H9 (cell line): ENCODE results near the gene NR3C2. TPM values are rescaled to one million over a fixed set of nuclear protein-coding genes. Genes with fewer than 3 reads are reported as not detected.

ENCODE experiments used
- DNase-seq: peaks from one replicate; pipeline ENCODE4 v3.0.0-alpha.2; 2017
- H2AFZ ChIP-seq: one replicate; pipeline ENCODE4 v1.6.1; 2013; ENCODE audit warnings: mild to moderate bottlenecking, low read length, control low read depth, moderate library complexity
- H2AK5ac ChIP-seq: 2 replicates; pipeline ENCODE4 v1.6.1; 2013; ENCODE audit warnings: low read length, control low read depth, mixed read lengths; ENCODE audit not compliant: insufficient read length
- H2BK120ac ChIP-seq: one replicate; pipeline ENCODE4 v1.6.1; 2013; ENCODE audit warnings: low read depth, mild to moderate bottlenecking, low read length, control low read depth, inconsistent platforms; ENCODE audit not compliant: poor library complexity, severe bottlenecking
- H2BK12ac ChIP-seq: 2 replicates; pipeline ENCODE4 v1.6.1; 2013; ENCODE audit warnings: low read length, control low read depth, mixed read lengths, low read depth; ENCODE audit not compliant: insufficient read length
- H2BK15ac ChIP-seq: 2 replicates; pipeline ENCODE4 v1.6.1; 2013; ENCODE audit warnings: low read depth, low read length, control low read depth
- H2BK20ac ChIP-seq: one replicate; pipeline ENCODE4 v1.6.1; 2013; ENCODE audit warnings: low read depth, mild to moderate bottlenecking, low read length, control low read depth, inconsistent platforms; ENCODE audit not compliant: poor library complexity, severe bottlenecking
- H2BK5ac ChIP-seq: 2 replicates; pipeline ENCODE4 v1.6.1; 2013; ENCODE audit warnings: low read length, control low read depth, mixed read lengths; ENCODE audit not compliant: insufficient read length
- H3K14ac ChIP-seq: 2 replicates; pipeline ENCODE4 v1.6.1; 2013; ENCODE audit warnings: low read length, control low read depth; ENCODE audit not compliant: insufficient read depth
- H3K18ac ChIP-seq: 2 replicates; pipeline ENCODE4 v1.6.1; 2013; ENCODE audit warnings: low read depth, mild to moderate bottlenecking, mixed read lengths, low read length, control low read depth; ENCODE audit not compliant: insufficient read length
- H3K23ac ChIP-seq: 2 replicates; pipeline ENCODE4 v1.6.1; 2013; ENCODE audit warnings: low read length, control low read depth, mixed read lengths, low read depth; ENCODE audit not compliant: insufficient read length
- H3K23me2 ChIP-seq: 2 replicates; pipeline ENCODE4 v1.6.1; 2013; ENCODE audit warnings: low read depth, mild to moderate bottlenecking, mixed read lengths, low read length, control low read depth; ENCODE audit not compliant: insufficient read length, poor library complexity, severe bottlenecking
- H3K27ac ChIP-seq: 2 replicates; pipeline ENCODE4 v1.5.1; 2013; ENCODE audit warnings: low read length, control low read depth, mixed read lengths, low read depth; ENCODE audit not compliant: insufficient read length
- H3K27me3 ChIP-seq: 2 replicates; pipeline ENCODE4 v1.6.1; 2013; ENCODE audit warnings: low read length, control low read depth, inconsistent platforms; ENCODE audit not compliant: insufficient read depth
- H3K4ac ChIP-seq: 2 replicates; pipeline ENCODE4 v1.6.1; 2013; ENCODE audit warnings: low read depth, mild to moderate bottlenecking, control low read depth, inconsistent platforms, low read length, moderate library complexity
- H3K4me1 ChIP-seq: 2 replicates; pipeline ENCODE4 v1.6.1; 2013; ENCODE audit warnings: low read length, control low read depth, inconsistent platforms; ENCODE audit not compliant: insufficient read depth
- H3K4me2 ChIP-seq: 2 replicates; pipeline ENCODE4 v1.6.1; 2013; ENCODE audit warnings: low read length, control low read depth, mixed read lengths; ENCODE audit not compliant: insufficient read length, insufficient read depth
- H3K56ac ChIP-seq: 2 replicates; pipeline ENCODE4 v1.6.1; 2013; ENCODE audit warnings: low read depth, mild to moderate bottlenecking, mixed read lengths, low read length, control low read depth; ENCODE audit not compliant: insufficient read length
- H3K79me1 ChIP-seq: 2 replicates; pipeline ENCODE4 v1.6.1; 2013; ENCODE audit warnings: low read depth, mild to moderate bottlenecking, moderate library complexity, low read length, control low read depth, inconsistent platforms; ENCODE audit not compliant: insufficient read depth, poor library complexity, severe bottlenecking
- H3K79me2 ChIP-seq: 2 replicates; pipeline ENCODE4 v1.6.1; 2013; ENCODE audit warnings: low read length, control low read depth, inconsistent platforms; ENCODE audit not compliant: insufficient read depth
- H3K9ac ChIP-seq: 2 replicates; pipeline ENCODE4 v1.6.1; 2013; ENCODE audit warnings: low read length, control low read depth, mixed read lengths; ENCODE audit not compliant: insufficient read length; ENCODE audit errors: extremely low read depth
- H3K9me3 ChIP-seq: one replicate; pipeline ENCODE4 v1.6.1; 2013; ENCODE audit warnings: low read depth, low read length, inconsistent platforms; ENCODE audit not compliant: control insufficient read depth
- H3T11ph ChIP-seq: one replicate; pipeline ENCODE4 v1.6.1; 2013; ENCODE audit warnings: mild to moderate bottlenecking, low read length, control low read depth, inconsistent platforms
- H4K20me1 ChIP-seq: one replicate; pipeline ENCODE4 v1.6.1; 2013; ENCODE audit not compliant: control insufficient read depth, insufficient read length, insufficient read depth
- H4K5ac ChIP-seq: 2 replicates; pipeline ENCODE4 v1.6.1; 2013; ENCODE audit warnings: low read depth, mild to moderate bottlenecking, mixed read lengths, low read length, control low read depth; ENCODE audit not compliant: insufficient read length
- H4K8ac ChIP-seq: replicated peaks from 2 replicates; pipeline ENCODE4 v1.6.1; 2013; ENCODE audit warnings: low read length, control low read depth, mixed read lengths, low read depth; ENCODE audit not compliant: insufficient read length
- H4K91ac ChIP-seq: 2 replicates; pipeline ENCODE4 v1.6.1; 2013; ENCODE audit warnings: low read depth, mild to moderate bottlenecking, moderate library complexity, mixed read lengths, low read length, control low read depth; ENCODE audit not compliant: insufficient read length
- H3K27ac Mint-ChIP-seq, 3 experiments: 2 replicates in 2 of 3; 3 replicates in 1 of 3; pipeline ENCODE4 v1.8.0; 2020 to 2021; ENCODE audit warnings: mixed read lengths in 3 of 3, mild to moderate bottlenecking in 1 of 3, moderate library complexity in 1 of 3
- H3K27me3 Mint-ChIP-seq: 2 replicates; pipeline ENCODE4 v1.8.0; 2021; ENCODE audit warnings: low read depth, mild to moderate bottlenecking, moderate library complexity, mixed read lengths
- H3K36me3 Mint-ChIP-seq, 3 experiments: 2 replicates in 2 of 3; 3 replicates in 1 of 3; pipeline ENCODE4 v1.8.0; 2020 to 2021; ENCODE audit warnings: low read depth in 3 of 3, mixed read lengths in 3 of 3; ENCODE audit not compliant: insufficient read depth in 1 of 3
- H3K4me1 Mint-ChIP-seq, 2 experiments: 2 replicates each; pipeline ENCODE4 v1.8.0; 2020; ENCODE audit warnings: mixed read lengths in 2 of 2
- H3K4me3 Mint-ChIP-seq, 2 experiments: 2 replicates in 1 of 2; 3 replicates in 1 of 2; pipeline ENCODE4 v1.8.0; 2020 to 2021; ENCODE audit warnings: mild to moderate bottlenecking in 2 of 2, mixed read lengths in 2 of 2, moderate library complexity in 1 of 2
- H3K9me3 Mint-ChIP-seq, 2 experiments: 2 replicates in 1 of 2; 3 replicates in 1 of 2; pipeline ENCODE4 v1.8.0; 2020; ENCODE audit warnings: mild to moderate bottlenecking in 2 of 2, mixed read lengths in 2 of 2, moderate library complexity in 1 of 2
- WGBS: extraction: QIAGEN DNeasy Blood & Tissue Kit; methylation state at CpG from one replicate; pipeline ENCODE4 v1.1.7; 2013; ENCODE audit warnings: missing lambda C conversion rate, low lambda C conversion rate, mixed read lengths; ENCODE audit not compliant: insufficient read length; ENCODE audit errors: extremely low coverage; 5-methylcytosine and 5-hydroxymethylcytosine counted together
- total RNA-seq: library from RNA; stranded (reverse); gene quantifications from 2 replicates; pipeline ENCODE4 v1.2.1, GENCODE V29; 2021
- TF ChIP-seq, protein P1 (sequence below): fragments of 200-600 bp; sonication (generic); conservative IDR thresholded peaks from 3 replicates; pipeline ENCODE4 v1.8.0; 2021; ENCODE audit warnings: antibody characterized with exemption, mild to moderate bottlenecking

Gene NR3C2
- total RNA-seq, 1 experiment from 2014 or later, result 1.4 TPM

DNA sequence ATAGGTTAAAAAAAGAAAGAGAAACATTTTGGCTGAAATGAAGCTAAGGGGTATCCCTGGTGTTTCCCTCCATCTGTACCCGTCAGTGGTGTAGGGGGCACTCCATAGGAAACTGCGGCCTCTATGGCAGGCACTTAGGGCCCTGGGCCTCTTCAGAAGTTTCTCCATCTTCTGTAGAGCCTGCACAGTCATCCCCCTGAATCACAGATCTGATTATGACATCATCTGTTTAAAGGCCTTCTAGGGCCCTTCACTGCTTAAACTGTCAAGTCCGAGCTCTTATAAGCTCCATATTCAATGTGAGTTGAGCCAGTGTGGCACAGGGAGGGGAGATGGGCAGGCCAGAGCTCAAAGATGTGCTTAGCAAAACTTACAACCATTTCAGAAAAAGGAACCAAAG is 241.3 kb downstream of the NR3C2 start:
- H3K23me2 ChIP-seq, result no peaks in the 10 kb centered on the region
- H2BK5ac ChIP-seq, result no peak overlapping the region
- H2BK15ac ChIP-seq, result no peak overlapping the region
- no peak overlapping the region for H4K5ac ChIP-seq
- no peak overlapping the region for H4K91ac ChIP-seq
- no peak overlapping the region for H3K23ac ChIP-seq
- no peak overlapping the region for H3K18ac ChIP-seq
- no peak overlapping the region for H3T11ph ChIP-seq
- H3K27ac ChIP-seq, result no peak overlapping the region
- H2AK5ac ChIP-seq, result no peak overlapping the region
- WGBS, result no CpG with 5 or more reads among the region's 3 CpGs
- TF ChIP-seq, protein P1, sequence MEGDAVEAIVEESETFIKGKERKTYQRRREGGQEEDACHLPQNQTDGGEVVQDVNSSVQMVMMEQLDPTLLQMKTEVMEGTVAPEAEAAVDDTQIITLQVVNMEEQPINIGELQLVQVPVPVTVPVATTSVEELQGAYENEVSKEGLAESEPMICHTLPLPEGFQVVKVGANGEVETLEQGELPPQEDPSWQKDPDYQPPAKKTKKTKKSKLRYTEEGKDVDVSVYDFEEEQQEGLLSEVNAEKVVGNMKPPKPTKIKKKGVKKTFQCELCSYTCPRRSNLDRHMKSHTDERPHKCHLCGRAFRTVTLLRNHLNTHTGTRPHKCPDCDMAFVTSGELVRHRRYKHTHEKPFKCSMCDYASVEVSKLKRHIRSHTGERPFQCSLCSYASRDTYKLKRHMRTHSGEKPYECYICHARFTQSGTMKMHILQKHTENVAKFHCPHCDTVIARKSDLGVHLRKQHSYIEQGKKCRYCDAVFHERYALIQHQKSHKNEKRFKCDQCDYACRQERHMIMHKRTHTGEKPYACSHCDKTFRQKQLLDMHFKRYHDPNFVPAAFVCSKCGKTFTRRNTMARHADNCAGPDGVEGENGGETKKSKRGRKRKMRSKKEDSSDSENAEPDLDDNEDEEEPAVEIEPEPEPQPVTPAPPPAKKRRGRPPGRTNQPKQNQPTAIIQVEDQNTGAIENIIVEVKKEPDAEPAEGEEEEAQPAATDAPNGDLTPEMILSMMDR, result no peak
- no peak for DNase-seq
- H4K20me1 ChIP-seq, result no peaks in the 10 kb centered on the region
- no peaks in the 10 kb centered on the region for H3K27me3 ChIP-seq
- H2AFZ ChIP-seq, result no peak overlapping the region
- H2BK20ac ChIP-seq, result no peak overlapping the region
- no peak overlapping the region for H2BK120ac ChIP-seq
- no peaks in the 10 kb centered on the region for H3K79me2 ChIP-seq
- no peak overlapping the region for H4K8ac ChIP-seq
- H3K4me1 ChIP-seq, result no peaks in the 10 kb centered on the region; the same call in 1 of the 2 replicates
- no peak overlapping the region for H3K9ac ChIP-seq
- H3K56ac ChIP-seq, result no peak overlapping the region
- H3K4ac ChIP-seq, result no peak overlapping the region
- H3K9me3 ChIP-seq, result no peaks in the 10 kb centered on the region
- no peak overlapping the region for H2BK12ac ChIP-seq
- no peak overlapping the region for H3K14ac ChIP-seq
- Mint-ChIP-seq H3K27me3 (no peaks in the 10 kb centered on the region), H3K9me3 (no peaks in the 10 kb centered on the region), H3K4me1 (peaks cover 14 to 19% of the 10 kb centered on the region in 2 experiments), H3K36me3 (no peaks in the 10 kb centered on the region), H3K27ac (no peak overlapping the region), H3K4me3 (no peak overlapping the region)
- no peaks in the 10 kb centered on the region for H3K79me1 ChIP-seq
- H3K4me2 ChIP-seq, result no peak overlapping the region
